Fibroblast of the aortic adventitia (primary cell): ENCODE measurements around the gene CCL28. TPM values are rescaled to one million over a fixed set of nuclear protein-coding genes. Genes with fewer than 3 reads are reported as not detected.
"Not testable (repeated sequence)": the region's sequence is repeated elsewhere in the genome, so short reads cannot be mapped to it uniquely, and the experiment has no call there.

Experiments
- DNase-seq: peaks from one replicate; pipeline ENCODE4 v3.0.0-alpha.2; 2010; ENCODE audit warnings: low read depth
- H3K4me3 ChIP-seq: 2 replicates; pipeline ENCODE4 v1.5.1; 2011; ENCODE audit warnings: low read depth, mild to moderate bottlenecking, control low read depth, low read length, moderate library complexity
- total RNA-seq: library from RNA; depleted of rRNA; stranded (reverse); fragments of >200 nt; gene quantifications from 2 replicates; pipeline ENCODE4 v1.2.3, GENCODE V29; 2012; ENCODE audit warnings: low replicate concordance
- TF ChIP-seq, protein P1 (sequence below): IDR thresholded peaks from 2 replicates; pipeline ENCODE4 v1.5.1; 2011; ENCODE audit warnings: mild to moderate bottlenecking, low read length, control low read depth, inconsistent platforms; ENCODE audit not compliant: insufficient read depth

CCL28 gene, protein sequence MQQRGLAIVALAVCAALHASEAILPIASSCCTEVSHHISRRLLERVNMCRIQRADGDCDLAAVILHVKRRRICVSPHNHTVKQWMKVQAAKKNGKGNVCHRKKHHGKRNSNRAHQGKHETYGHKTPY
- total RNA-seq, result 5.1 and 5.6 TPM in 2 replicates

DNA sequence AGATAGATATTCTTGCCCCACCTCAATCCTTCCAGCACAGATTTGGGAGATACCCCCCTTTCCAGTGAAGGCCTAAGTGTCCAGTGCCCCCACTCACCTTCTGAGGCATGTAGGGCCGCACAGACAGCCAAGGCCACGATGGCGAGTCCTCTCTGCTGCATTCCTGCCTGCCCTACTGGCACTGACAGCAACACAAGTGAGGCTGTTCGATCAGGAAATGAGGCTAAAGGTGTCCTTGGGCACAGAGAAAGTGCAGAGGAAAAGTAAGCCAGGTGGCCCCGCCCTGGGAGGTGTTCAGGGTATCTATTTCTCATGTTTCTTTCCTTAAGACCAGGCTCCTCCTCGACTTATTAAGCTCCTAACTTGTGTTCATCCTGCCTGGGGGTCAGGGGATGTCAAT lies at the start of gene CCL28:
Gene CCL28 (minus strand): TSS at position 236 of the 400 bp plus-strand sequence. CDS start 75 bp downstream, at position 161.
- TF ChIP-seq, protein P1, sequence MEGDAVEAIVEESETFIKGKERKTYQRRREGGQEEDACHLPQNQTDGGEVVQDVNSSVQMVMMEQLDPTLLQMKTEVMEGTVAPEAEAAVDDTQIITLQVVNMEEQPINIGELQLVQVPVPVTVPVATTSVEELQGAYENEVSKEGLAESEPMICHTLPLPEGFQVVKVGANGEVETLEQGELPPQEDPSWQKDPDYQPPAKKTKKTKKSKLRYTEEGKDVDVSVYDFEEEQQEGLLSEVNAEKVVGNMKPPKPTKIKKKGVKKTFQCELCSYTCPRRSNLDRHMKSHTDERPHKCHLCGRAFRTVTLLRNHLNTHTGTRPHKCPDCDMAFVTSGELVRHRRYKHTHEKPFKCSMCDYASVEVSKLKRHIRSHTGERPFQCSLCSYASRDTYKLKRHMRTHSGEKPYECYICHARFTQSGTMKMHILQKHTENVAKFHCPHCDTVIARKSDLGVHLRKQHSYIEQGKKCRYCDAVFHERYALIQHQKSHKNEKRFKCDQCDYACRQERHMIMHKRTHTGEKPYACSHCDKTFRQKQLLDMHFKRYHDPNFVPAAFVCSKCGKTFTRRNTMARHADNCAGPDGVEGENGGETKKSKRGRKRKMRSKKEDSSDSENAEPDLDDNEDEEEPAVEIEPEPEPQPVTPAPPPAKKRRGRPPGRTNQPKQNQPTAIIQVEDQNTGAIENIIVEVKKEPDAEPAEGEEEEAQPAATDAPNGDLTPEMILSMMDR, result no peak
- no peak within 1 kb of the TSS for H3K4me3 ChIP-seq

DNA sequence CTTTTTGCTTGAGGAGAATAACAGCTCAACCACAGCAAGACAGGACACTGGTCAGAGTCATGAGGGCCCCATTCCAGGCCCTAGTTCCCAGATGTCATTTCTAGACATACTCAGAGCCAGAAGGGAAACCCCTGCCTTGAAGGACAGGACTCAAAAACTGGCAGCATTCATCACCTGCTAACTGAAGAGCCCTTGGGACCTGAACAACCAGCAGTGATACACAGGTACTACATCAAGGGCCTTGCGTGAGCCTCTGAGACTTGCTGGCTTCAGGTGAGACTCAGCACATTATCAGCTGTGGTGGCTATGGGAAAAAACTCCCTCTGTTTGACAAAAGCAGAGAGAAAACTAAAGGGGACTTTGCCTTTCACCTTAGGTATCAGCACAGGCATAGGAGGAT lies 48.9 kb upstream of the CCL28 start:
- TF ChIP-seq, protein P1, result no peak
- DNase-seq, result no peak
- H3K4me3 ChIP-seq, result no peak overlapping the region

More for the DNA sequence above, at the start of gene CCL28:
- no peak for DNase-seq

DNA sequence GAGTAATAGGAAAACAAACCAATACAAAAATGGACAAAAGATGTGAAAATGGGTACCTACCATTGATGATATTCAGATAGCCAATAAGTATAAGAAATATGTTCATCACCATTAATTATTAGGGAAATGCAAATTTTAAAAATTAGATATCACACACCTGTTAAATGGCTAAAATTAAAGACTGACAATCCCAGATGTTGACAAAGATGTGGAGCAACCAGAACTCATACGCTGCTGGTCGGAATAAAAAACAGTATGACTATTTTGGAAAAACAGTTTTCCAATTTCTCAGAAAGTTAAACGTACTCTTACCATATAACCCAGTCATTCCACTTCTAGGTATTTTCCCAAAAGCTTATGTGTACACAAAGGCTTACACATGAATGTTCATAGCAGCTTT lies 44.4 kb upstream of the CCL28 start:
- TF ChIP-seq, protein P1, result no peak
- no peak for DNase-seq
- H3K4me3 ChIP-seq, result no peak overlapping the region

DNA sequence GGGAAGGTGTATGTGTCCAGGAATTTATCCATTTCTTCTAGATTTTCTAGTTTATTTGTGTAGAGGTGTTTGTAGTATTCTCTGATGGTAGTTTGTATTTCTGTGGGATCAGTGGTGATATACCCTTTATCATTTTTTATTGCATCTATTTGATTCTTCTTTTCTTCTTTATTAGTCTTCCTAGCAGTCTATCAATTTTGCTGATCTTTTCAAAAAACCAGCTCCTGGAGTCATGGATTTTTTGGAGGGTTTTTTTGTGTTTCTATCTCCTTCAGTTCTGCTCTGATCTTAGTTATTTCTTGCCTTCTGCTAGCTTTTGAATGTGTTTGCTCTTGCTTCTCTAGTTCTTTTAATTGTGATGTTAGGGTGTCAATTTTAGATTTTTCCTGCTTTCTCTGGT lies 29.4 kb upstream of the CCL28 start:
- not testable (repeated sequence) for DNase-seq, H3K4me3 ChIP-seq

DNA sequence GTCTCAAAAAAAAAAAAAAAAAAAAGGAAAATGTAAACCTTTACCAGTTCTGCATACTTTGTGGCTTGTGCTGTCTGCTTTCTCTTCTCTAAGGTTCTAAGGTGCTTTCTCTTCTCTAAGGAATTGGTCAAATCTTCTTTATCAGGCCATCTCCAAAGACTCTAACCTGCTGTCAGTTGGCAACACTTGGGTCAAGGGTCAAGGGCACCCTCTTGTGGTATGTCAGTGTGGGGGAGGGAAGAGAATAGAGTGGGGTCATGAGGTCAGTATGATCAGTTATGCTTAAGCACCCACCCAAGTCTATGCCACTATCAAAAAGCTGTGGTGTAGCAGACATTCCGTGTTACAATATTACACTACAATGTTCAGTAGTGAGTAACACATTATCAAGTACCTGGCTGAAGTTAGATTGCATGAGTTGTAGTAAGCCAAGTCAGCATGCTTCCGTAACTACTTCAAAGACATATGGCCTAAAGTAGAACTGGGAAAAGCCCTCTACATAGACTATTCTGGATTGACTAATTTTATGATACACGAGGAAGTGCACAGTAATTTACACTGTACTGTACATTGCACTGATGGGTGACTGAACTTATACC lies 25.0 kb upstream of the CCL28 start:
- TF ChIP-seq, protein P1, result no peak
- H3K4me3 ChIP-seq, result no peak overlapping the region
- no peak for DNase-seq

DNA sequence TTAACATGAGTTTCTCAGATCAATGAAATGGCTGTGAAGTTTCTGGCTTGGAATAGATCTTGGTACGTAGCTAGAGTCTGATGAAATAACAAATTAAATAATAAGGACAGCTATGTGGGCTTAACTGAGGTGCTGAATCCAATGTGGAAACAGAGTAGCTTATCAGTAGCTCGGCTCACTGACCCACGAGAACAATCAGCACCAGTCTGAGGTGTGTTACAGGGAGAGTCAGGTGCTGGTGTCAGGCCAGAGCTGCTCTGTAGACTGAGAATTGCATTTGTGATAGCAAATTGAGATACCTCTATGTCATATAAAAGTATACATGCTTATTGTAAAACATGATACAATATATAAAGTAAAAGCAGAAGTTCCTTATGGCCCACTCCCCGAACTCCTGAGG lies 21.2 kb upstream of the CCL28 start:
- H3K4me3 ChIP-seq, result no peak overlapping the region

More for the DNA sequence above, 21.2 kb upstream of the CCL28 start:
- DNase-seq, result no peak
- TF ChIP-seq, protein P1, result no peak
